HG02970 (cell line): ENCODE data around the gene ZNF621.

ENCODE experiments used
- ATAC-seq: cut with Tn5 transposase; IDR thresholded peaks from one replicate; pipeline ENCODE4 v1.9.1; 2021; ENCODE audit warnings: mild to moderate bottlenecking, moderate library complexity, moderate number of reproducible peaks; ENCODE audit not compliant: unreplicated experiment, low FRiP score

The ZNF621 gene

DNA sequence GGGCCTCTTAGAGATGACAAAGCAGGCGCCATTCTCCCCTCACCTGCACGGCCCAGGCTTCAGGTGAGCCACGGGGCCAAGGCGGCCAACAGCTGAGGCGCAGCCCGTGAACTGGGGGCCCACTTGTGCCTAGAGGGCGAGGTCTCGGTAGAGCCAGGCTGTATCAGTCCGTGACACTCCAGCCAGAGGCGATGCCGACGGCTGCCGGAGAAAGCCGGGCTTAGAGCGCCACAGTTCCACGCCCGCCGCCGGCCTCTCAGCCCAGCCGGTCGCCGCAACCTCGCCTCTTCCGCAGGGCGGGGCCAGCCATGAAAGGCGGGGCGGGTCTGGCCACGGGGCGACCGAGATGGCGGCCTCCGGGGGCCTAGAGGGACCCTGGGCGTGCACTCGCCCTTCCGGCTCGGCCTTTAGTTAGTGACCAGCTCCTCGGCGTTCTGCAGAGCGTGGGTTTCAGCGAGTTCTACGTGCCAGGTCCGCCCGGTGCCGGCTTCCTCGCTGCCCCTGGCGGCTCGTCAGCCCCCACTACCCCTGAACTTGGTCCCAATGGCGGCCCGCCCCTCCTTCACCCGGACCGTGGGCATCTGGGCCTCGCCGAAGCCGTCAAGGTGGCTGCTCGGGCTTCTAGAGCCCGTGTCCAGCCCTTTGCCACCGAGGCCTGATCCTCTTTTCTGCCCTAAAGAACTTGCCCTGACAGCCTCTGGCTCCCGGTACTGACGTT is at the start of gene ZNF621:
TSS of gene ZNF621 (plus strand) at position 393 of the 718 bp plus-strand sequence. CDS start 881 bp downstream, outside the sequence.
- ATAC-seq = peak; percentile 98

DNA sequence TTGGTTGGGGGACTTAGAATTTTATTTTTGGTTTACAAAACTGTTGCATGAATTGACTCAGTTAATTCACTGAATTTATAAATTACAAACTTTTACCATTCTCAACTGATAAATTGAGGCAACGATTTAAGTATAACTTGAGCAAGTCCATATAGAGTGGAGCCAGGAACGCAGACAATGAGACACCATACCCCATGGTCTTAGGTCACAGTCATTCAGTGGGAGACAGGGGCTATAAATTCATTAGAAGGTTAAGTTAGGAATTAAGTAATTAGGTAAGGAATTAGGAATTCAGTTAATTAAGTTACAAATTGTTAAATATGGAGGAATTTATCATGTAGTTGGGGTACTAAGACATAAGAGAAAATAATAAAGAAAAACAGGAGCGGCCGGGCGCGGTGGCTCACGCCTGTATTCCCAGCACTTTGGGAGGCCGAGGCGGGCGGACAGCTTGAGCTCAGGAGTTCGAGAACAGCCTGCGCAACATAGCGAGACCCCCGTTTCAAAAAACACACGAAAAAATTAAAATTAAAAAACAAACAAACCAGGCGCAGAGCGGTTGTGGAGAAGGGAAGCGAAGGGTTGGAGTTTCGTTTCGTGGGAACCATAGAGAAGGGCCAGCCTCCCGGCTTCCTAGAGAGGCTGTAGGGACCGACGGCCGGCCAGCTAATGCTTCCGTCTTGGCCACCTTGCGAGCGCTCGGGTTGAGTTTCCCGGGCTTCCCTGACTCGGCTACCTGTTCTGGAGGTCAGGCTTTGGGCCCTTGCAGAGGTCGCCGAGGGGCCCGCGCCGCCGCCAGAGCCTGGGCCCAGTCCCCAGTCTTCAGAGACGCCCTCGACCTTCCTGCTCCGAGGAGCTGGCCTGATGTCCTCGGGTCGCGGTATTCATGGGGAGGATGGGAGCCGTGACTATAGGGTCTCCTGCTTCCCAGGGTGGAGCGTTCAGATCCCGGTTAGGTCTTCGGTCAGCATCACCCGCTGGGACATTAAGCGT is 48.0 kb upstream of the ZNF621 start, which contains the start of gene ZNF619:
TSS of gene ZNF619 (plus strand) at position 645 of the 993 bp plus-strand sequence. CDS start 858 bp downstream, outside the sequence.
- ATAC-seq = peak; percentile 74

DNA sequence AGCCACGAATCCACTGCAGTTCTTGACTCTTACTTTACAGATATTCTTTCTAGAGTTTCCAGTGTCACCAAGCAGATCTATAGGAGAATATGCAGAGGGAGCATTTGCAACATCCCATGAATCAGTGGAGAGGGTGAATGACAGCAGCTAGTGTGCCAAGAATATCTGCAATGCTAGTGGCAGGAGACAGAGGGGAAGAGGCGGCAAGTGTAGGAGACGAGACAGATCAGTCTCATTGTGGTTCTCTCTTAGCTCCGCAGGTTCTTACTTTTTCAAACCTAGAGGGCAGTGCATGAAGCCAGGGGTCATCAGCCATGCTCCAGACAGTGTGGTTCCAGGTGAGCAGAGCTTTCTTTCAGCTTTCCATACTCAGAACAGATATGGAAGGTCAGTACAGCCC is 47.1 kb upstream of the ZNF621 start:
- ATAC-seq = no peak

DNA sequence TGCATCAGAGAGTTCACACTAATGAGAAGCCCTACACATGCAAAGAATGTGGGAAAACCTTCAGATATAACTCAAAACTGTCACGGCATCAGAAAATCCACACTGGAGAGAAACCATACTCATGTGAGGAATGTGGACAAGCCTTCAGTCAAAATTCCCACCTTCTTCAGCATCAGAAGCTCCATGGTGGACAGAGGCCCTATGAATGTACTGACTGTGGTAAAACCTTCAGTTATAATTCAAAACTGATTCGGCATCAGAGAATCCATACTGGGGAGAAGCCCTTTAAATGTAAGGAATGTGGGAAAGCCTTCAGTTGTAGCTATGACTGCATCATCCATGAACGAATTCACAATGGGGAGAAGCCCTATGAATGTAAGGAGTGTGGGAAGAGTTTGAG is 37.6 kb upstream of the ZNF621 start:
- ATAC-seq = no peak

DNA sequence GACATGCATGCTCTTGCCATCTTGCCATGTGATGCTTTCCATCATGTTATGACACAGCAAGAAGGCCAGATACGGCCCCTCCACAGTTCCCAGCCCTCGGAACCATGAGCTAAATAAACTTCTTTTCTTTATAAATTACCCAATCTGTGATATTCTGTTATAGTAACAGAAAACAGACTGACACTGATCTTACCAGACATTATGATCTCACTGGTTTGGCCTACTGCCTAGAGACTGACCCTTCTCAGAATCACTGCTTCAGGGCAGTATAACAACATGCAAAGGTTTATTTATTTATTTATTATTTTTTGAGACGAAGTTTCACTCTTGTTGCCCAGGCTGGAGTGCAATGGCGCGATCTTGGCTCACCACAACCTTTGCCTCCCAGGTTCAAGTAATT is 33.8 kb upstream of the ZNF621 start:
- ATAC-seq = no peak

GRCh38 chr3:40494698-40495097 is 30.1 kb upstream of the ZNF621 start:
- ATAC-seq = no peak

GRCh38 chr3:40497288-40497687 is 27.5 kb upstream of the ZNF621 start:
- ATAC-seq = no peak

GRCh38 chr3:40499952-40500351 is 24.8 kb upstream of the ZNF621 start:
- ATAC-seq = no peak

GRCh38 chr3:40502034-40502433 is 22.7 kb upstream of the ZNF621 start:
- ATAC-seq = no peak

DNA sequence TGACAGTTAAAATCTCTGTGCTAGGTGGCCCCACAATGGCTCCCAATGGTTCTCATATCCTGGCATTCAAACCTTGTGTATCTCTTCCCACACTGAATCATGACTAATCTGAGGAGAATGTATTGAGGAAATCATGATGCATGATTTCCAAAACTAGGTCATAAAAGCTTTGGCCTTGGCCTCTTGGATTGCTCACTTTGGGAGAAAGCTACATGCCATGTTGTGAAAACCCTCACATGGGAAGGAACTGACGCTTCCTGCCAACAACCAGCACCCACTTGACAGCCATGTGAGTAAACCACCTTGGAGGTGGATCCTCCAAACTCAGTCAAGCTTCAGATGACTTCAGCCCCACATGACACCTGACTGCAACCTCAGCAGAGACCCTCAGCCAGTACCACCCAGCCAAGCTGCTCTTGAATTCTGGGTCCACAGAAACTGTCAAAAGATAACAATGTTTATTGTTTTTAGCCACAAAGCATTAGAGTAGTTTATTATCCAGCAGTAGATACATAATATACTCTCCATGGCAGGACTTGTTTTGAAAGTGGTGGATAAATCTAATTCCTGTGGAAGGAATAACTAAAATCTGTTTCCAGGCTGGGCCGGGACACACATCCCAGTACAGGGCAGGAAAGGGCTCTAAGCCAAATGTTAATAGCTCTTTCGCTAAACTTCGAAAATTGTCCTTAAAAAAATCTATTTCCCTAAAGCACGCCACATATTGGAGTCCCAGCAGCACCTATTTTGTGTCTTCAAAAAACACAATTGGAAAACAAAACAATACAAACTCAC is 19.9 kb upstream of the ZNF621 start:
- no peak for ATAC-seq

GRCh38 chr3:40505599-40506462 is 18.9 kb upstream of the ZNF621 start, which contains the start of gene ZNF620:
Gene ZNF620 (plus strand): TSS chr3:40506039. CDS start chr3:40506353, 314 bp downstream.
- peak; percentile 69 for ATAC-seq

GRCh38 chr3:40511031-40511718 is 13.6 kb upstream of the ZNF621 start:
- no peak for ATAC-seq

GRCh38 chr3:40516201-40516600 is 8.6 kb upstream of the ZNF621 start:
- no peak for ATAC-seq

- ATAC-seq = no peak
These were observed 6.7 kb upstream of the ZNF621 start for GRCh38 chr3:40518067-40518466.

DNA sequence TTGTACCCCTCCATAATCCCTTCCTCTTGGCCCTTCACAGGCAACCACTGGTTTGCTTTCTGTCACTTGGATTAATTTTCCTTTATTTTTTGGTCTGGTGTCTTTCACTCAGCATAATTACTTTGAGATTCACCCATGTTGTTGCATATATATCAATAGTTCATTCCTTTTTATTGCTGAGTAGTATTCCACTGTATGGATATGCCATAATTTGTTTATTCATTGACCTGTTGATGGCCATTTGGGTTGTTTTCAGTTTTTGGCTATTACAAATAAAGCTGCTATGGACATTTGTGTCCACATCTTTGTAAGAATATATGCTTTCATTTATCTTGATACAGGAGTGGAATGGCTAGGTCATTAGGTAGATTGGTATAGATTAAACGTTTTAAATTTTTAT is 5.9 kb upstream of the ZNF621 start:
- no peak for ATAC-seq

GRCh38 chr3:40521254-40521653 is 3.5 kb upstream of the ZNF621 start:
- ATAC-seq = no peak

DNA sequence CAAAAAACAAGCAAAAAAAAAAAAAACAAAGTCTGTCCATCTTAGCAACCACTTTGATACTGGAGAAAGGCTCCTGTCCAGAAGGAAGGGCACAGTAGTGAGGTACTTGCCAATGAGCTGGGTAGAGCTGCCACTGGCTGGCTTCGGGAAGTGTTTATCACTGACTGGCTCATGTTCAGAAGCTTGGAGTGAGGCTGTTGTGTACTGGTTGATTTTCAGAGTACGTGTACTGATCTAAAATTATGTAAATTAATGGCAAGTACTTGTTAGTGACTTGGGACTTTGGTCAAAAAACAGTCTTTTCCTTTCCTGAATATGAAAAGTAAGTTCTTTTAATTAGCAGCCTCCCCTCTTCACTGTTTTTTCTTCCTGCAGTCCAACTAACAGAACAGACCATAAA is 979 bp upstream of the ZNF621 start:
- ATAC-seq = no peak

DNA sequence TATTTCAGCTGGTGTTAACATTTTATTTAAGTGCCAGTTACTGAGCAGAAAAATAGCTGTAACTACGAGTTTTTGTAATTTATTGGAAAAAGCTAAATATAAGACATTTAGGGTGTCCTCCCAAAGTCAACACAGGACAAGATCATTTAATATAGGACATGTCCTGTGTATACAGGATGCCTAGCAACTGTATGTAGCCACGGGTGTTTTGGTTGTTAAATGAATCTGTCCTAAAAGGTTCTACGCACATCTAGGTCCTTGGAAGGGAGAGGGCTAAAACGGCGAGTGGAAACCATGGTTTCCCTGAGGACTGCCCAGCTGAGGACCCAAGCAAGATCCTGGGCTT is 565 bp upstream of the ZNF621 start:
- ATAC-seq = no peak

GRCh38 chr3:40528426-40528825 is 3.7 kb downstream of the ZNF621 start:
- ATAC-seq = no peak
